HG03469 (cell line): Measurements from ENCODE around the gene HDAC7.

Source experiments
- ATAC-seq: cut with Tn5 transposase; IDR thresholded peaks from one replicate; pipeline ENCODE4 v1.9.1; 2021; ENCODE audit warnings: mild to moderate bottlenecking, moderate library complexity, moderate number of reproducible peaks; ENCODE audit not compliant: unreplicated experiment

The HDAC7 gene

GRCh38 chr12:47797441-47797840 lies 22.3 kb downstream of the HDAC7 start:
- ATAC-seq = no peak

DNA sequence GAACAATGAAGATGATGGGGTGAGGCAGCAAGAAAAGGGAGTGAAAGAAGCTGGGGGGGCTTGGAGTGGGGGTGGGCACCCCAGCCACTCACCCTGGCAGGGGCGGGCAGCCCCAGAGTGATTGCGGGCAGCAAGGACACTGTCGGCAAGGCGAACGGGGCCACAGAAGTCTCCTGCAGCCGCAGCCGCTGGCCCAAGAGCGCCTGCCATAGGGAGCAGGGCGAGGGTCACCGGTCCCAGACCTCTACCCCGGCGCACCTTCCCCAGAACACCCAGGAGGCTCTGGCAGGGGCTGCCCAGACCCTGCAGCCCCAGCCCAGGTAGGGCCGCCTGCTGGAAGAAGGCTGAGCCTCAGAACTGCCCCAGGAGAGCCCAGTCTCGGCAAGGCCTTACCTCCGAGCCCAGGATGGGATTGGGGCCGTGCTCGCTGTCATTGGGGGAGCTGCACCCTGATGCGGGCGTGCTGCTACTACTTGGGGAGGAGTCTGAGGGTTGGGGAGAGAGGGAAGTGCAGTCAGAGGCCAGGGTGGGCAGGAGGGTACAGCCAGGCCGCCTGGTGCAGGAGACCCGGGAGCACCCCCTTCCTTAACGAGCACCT lies 23.8 kb downstream of the HDAC7 start:
- ATAC-seq = no peak

DNA sequence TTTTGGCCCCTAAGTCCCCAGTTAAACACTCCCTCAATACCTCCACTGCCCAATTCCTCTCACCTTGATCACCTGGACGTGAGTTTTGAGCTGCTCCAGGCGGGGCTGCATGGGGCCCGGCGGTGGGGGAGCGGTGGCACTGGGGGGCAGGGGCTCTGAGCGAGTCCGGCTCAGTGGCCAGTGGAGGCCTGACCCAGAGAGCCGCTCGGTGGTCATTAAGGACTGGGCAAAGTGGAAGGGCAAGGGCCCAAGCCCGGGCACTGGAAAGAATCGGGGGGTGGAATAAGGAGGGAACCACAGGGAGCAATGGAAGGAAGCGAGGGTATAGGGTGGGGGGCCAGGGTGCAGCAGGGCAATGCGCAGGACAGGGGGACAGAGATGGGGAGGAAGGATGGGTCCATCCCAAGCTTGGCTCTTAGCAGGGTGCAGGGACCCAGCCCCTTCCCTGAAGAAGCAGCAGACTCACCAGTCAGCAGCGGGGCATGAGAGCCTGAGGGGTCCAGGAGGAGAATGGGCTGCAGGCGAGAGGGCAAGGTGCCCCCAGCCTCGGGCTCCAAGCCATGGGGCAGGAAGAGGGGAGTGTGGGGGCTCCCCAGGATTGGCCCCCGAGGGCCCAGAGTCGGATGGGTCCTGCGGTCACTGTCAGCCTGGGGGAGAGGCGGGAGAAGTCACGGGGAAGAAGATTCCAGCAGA lies 24.4 kb downstream of the HDAC7 start:
- ATAC-seq = no peak

DNA sequence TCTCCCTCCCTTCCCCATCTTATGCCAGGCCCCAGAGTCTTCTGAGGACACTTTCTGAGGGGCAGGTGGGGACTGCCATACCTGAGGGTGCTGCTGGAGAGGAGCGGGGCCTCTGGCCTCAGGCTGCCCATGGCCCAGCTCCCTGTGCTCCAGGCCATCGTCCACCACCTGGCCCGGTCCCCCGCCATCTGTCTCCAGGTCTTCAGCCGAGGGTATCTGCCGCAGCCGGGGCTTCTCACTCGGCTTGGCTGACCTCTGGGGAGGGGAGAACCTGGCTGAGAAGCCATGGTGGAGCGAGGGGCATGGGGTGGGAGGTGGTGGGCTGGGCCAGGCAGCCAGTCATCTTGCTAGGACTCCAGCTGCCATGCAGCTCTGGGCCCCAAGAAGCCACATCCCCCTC lies 25.0 kb downstream of the HDAC7 start:
- no peak for ATAC-seq

DNA sequence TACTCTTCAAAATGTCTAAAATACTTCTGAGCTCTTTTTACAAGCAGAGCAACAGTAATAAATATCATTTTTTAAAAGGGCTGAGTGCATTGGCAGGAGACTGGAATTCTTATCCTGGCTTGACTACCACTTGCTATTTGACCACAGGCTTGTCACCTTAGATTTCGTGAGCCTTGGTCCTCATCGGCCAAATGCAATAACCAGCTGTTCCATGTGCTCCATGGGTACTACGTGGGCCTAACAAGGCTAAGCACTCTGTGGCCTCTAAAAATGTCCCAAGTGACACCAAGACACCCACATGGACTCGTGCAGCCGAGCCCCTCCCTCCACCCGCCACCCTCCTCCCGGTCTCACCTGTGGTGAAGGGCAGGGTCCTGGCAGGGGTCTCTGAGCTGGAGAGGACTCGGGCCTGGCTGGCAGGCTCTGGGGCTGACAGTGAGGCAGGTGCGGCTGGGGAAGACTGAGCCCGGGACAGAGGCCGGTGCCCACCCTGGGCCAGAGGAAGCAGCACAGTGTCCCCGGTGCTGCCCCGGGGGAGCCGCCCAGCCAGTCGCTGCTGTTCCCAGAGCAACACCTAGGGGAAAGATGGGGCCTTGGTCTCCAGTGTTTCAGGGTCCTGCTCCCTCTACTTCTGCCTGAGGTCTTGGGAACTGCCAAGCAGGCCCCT lies 26.6 kb downstream of the HDAC7 start:
- ATAC-seq = no peak

DNA sequence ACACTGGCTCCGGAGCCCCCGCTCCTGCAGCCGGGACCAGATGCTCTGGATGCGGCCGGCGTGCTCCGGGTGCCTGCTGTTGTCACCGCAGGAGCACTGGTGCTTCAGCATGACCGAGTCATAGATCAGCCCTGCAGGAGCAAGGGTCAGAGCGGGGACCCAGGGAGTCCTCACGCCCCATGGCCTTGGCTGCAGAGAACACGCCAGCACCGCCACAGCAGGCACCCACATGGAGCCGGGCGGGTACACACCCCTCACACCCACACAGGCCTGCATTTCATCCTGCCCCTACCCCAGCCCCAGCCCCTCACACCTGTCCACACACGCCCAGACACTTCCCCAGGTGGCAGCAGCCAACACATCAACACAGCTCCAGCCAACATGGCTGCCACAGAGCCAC lies 27.8 kb downstream of the HDAC7 start:
- no peak for ATAC-seq

DNA sequence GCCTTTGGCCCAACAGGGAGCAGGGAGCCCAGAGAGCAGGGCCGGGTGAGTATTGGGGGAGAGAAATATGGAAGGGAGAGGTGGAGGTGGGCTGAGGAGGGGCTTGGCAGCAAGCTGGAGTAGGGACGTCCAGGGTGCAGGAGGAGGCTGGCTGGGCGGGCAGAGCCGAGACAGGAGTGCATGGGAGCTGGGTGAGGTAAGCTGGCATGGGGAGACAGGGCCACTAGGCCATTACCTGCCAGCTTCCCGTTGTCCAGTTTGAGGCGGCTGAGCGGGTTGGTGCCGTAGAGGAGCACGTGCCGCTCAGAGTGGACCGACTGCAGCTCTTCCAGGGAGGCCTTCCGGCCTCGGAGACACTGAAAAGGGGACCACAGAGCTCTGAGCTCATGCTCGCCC lies 28.4 kb downstream of the HDAC7 start:
- no peak for ATAC-seq

GRCh38 chr12:47790676-47791350 lies 28.9 kb downstream of the HDAC7 start:
- no peak for ATAC-seq

GRCh38 chr12:47789712-47790489 lies 29.8 kb downstream of the HDAC7 start:
- ATAC-seq = no peak

DNA sequence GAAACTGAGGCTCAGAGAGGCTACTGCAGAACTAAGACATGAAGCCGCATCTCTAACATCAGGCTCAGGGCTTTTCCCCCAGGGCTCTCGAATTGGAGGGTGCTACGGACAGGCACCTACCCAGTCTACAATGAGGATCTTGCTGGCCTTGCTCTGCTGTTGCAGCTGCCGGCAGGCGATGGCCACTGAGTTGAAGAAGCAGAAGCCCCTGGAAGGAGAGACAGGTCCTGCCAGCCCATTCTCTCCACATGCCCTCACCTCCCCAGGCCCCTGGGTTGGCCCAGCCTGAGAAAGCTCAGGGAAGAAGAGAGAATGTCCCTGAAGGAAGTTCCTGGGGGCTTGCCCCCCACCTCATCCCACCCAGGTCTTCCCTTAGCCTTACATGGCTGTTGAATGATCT lies 30.6 kb downstream of the HDAC7 start:
- no peak for ATAC-seq

GRCh38 chr12:47787596-47788319 lies 31.9 kb downstream of the HDAC7 start:
- ATAC-seq = no peak

- no peak for ATAC-seq
These were observed 32.9 kb downstream of the HDAC7 start for GRCh38 chr12:47786662-47787280.

DNA sequence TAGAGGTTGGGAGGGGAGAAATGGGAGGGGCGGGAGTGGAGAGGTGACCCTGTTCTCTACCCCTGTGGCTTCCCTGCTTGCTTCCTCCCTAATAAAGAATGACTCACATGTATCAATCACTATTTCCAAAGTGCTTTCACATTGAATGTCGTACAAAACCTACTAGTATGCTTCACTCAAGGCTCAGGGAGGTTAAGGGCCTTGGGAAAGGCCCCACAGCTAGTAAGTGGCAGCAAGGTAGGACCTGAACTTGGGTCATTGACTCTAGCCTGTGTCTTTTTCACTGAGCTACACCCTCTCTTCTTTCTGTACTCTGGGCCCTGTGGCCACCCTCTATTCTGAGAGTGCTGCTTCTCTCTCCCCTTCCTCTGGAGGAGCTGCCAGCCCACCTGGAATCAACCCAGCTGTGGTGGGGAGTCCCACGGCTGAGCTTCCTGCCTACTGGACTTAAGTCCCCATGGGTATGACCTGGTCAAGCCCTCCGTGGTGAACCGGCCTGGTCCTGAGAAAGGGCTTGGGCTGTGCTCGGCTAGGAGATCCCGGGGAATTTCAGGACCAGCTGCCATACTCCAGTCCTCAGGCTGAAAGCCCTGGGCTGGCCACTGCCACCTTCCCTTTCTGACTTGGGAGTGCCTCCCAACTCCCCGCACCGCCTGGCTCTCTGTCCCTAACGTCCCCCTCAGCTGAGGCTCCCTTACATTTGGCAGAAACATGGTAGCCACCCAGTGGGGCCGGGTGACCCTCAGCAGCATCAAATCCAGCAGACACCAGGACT lies 33.6 kb downstream of the HDAC7 start:
- no peak for ATAC-seq

- ATAC-seq = no peak
These were observed 34.4 kb downstream of the HDAC7 start for GRCh38 chr12:47785036-47785886.

DNA sequence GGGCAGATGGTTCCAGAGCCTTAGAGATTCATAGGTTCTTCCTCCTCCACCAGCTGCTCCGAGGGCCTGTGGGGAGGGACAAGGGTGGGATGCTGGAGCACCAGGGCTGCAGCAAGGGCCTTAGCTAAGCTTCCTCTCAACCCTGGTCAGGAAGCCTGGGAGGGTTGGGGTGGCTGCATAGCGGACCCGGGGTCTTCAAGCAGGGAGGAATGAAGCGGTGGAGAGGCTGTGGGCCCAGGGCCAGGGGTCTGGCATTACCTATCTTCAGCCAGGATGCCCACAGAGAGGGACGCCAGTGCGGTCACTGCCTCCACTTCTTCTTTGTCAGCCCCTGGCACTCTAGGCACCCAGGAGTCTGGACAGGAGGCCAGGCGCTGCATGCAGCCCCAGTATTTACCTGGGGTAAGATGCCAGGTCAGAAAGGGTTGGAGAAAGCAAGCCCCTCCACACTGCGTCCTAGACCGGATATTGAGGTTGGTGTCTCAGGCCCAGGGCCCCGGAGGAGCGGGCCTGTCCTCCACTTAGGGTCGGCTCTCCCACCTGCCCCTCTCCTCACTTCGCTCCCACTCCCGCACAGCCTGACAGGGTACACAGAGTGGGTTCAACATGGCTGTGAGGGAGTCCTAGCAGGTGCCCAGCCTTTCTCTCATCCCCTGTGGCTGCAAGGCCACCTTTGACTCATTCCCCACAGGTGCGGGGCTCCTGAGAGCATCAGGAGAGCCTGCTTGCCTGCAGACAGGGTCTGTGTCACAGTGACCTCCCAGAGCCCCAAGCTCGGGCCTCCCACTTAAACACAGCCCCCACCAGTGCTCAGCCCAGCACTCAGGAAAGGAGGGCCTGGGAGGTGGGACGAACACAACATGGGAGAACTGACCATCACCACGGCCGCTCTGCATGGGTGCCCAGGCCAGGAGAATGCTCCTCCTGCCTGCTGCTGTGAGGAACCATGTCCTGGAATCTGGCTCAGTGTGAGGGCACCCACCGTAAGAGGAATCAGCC lies 35.6 kb downstream of the HDAC7 start:
- ATAC-seq = no peak

DNA sequence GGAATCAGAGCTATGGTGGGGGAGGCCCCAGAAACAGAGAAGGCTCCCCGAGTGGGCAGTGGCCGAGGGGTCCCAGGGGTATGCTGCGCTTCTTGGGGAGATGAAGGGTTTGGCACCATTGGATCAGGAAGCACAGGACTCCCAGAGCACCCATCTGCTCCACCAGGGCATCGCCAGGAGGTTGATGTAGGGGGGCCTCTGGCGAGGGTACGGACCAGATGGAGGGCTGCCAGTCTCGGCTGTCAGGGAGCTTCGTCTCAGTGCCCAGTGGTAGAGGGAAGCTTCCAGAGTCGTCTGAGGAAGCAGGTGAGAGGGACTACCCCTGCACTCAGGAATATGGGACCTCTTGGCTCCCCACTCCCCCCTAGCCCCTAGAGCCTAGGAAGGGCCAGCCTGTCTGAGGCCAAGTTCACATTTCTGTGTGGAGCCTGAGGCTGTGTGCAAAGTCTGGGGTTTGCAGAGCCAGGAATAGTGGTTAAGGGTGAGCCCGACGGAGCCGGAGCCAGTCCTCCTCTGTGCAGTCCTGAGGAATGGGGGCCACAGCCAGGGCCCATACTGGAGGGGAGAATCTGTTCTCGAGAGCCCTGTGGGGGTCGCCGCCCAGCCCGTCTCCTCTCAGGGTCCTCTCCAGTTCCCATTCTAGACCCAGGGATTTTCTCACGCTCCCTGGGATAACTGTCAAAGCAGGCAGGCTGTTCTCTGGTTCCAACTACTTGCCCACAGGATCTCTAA lies 36.5 kb downstream of the HDAC7 start:
- ATAC-seq = no peak
